HCT116 (cell line): ENCODE measurements around the gene VEPH1. TPM values are rescaled to one million over a fixed set of nuclear protein-coding genes. Genes with fewer than 3 reads are reported as not detected.

Experiments used
- ATAC-seq: fragments of 200-7000 bp; cut with Tn5 transposase; 2 replicates; pipeline ENCODE4 v1.9.1; 2020; ENCODE audit warnings: mild to moderate bottlenecking, moderate library complexity
- BruUV-seq: library from RNA; stranded (reverse); fragments of 400-500 nt; replicated peaks from 2 replicates; lab custom pipeline; 2021; lab: Mats Ljungman, UMichigan
- CTCF ChIA-PET: fragments of 300-600 bp; sonication (Branson Sonifier 250); formaldehyde crosslinking; loops from one replicate; lab custom pipeline; 2021; ENCODE audit warnings: antibody characterized with exemption; lab: Charles Lee
- POLR2A ChIA-PET: fragments of 300-600, 350-600 bp; sonication (Branson Sonifier 250); formaldehyde crosslinking; loops from one replicate; lab custom pipeline; 2021; ENCODE audit warnings: antibody characterized with exemption; lab: Charles Lee
- RAD21 ChIA-PET, 2 experiments: fragments of 300-600 bp; sonication (Branson Sonifier 250); formaldehyde crosslinking; loops; one replicate each; lab custom pipeline; 2023; ENCODE audit warnings: low total read pairs in 2 of 2; ENCODE audit not compliant: uncharacterized antibody in 2 of 2, unreplicated experiment in 2 of 2, low non-redundant PET in 1 of 2; lab: Charles Lee
- DNase-seq: peaks from one replicate; pipeline ENCODE4 v3.0.0-alpha.2; 2010; ENCODE audit warnings: low read depth, low spot score
- H2AFZ ChIP-seq: fragments of 200-600 bp; shearing (Covaris generic), sonication (generic); 2 replicates; pipeline ENCODE4 v1.6.1; 2017; ENCODE audit warnings: low read depth, mixed run types, mixed read lengths, antibody characterized with exemption, low read length; ENCODE audit not compliant: poor library complexity, severe bottlenecking
- H3K27ac ChIP-seq: 2 replicates; pipeline ENCODE4 v1.5.1; 2012; ENCODE audit warnings: low read depth, low read length
- H3K27me3 ChIP-seq: fragments of 200-600 bp; sonication (generic); 2 replicates; pipeline ENCODE4 v1.6.1; 2016; ENCODE audit warnings: mixed run types, low read length, mixed read lengths; ENCODE audit not compliant: insufficient read depth
- H3K36me3 ChIP-seq, 2 experiments: fragments of 200-500 bp in 1 of 2; fragments of 200-600 bp in 1 of 2; sonication (Bioruptor generic) in 1 of 2; sonication (generic) in 1 of 2; 2 replicates each; pipeline versions ENCODE4 v1.5.1 to v1.6.1; 2014 to 2016; ENCODE audit warnings: low read length in 2 of 2, inconsistent platforms in 1 of 2, mixed read lengths in 1 of 2, mixed run types in 1 of 2; ENCODE audit not compliant: insufficient read depth in 2 of 2, control insufficient read depth in 1 of 2
- H3K4me1 ChIP-seq, 2 experiments: fragments of 200-600 bp in 1 of 2; sonication (generic) in 1 of 2; 2 replicates each; pipeline versions ENCODE4 v1.5.1 to v1.6.1; 2012 to 2017; ENCODE audit warnings: low read length in 2 of 2, inconsistent platforms in 1 of 2, mild to moderate bottlenecking in 1 of 2, mixed read lengths in 1 of 2, mixed run types in 1 of 2, moderate library complexity in 1 of 2; ENCODE audit not compliant: insufficient read depth in 2 of 2, control insufficient read depth in 1 of 2
- H3K4me2 ChIP-seq: fragments of 200-600 bp; sonication (generic); 2 replicates; pipeline ENCODE4 v1.6.1; 2017; ENCODE audit warnings: mixed run types, low read length, mixed read lengths
- H3K4me3 ChIP-seq, 2 experiments: fragments of 200-600 bp in 1 of 2; sonication (generic) in 1 of 2; replicated peaks in 1 of 2; 2 replicates each; pipeline ENCODE4 v1.5.1; 2011 to 2016; ENCODE audit warnings: low read length in 2 of 2, control low read depth in 1 of 2, low read depth in 1 of 2, mild to moderate bottlenecking in 1 of 2, mixed read lengths in 1 of 2, mixed run types in 1 of 2
- H3K79me2 ChIP-seq: fragments of 200-600 bp; sonication (generic); 2 replicates; pipeline ENCODE4 v1.6.1; 2017; ENCODE audit warnings: mild to moderate bottlenecking, mixed run types, low read length, moderate library complexity, mixed read lengths; ENCODE audit not compliant: insufficient read depth
- H3K9ac ChIP-seq: fragments of 200-600 bp; sonication (generic); 2 replicates; pipeline ENCODE4 v1.6.1; 2016; ENCODE audit warnings: low read length, mixed read lengths
- H3K9me2 ChIP-seq: fragments of 200-600 bp; sonication (generic), shearing (Covaris generic); 2 replicates; pipeline ENCODE4 v1.6.1; 2017; ENCODE audit warnings: mixed run types, mild to moderate bottlenecking, moderate library complexity; ENCODE audit not compliant: insufficient read depth
- H3K9me3 ChIP-seq, 2 experiments: fragments of 200-500 bp in 1 of 2; fragments of 200-600 bp in 1 of 2; sonication (Bioruptor generic) in 1 of 2; sonication (generic) in 1 of 2; 2 replicates each; pipeline ENCODE4 v1.6.1; 2014 to 2017; ENCODE audit warnings: low read length in 2 of 2, mixed read lengths in 2 of 2, inconsistent platforms in 1 of 2, low read depth in 1 of 2, mild to moderate bottlenecking in 1 of 2, mixed run types in 1 of 2, moderate library complexity in 1 of 2; ENCODE audit not compliant: control insufficient read depth in 1 of 2, insufficient read depth in 1 of 2
- H4K20me1 ChIP-seq: fragments of 200-600 bp; sonication (generic), shearing (Covaris generic); 2 replicates; pipeline ENCODE4 v1.6.1; 2017; ENCODE audit warnings: mixed run types, mild to moderate bottlenecking, moderate library complexity; ENCODE audit not compliant: insufficient read depth
- ATF3 ChIP-seq: IDR thresholded peaks from 2 replicates; pipeline ENCODE4 v1.6.1; 2012
- CBX3 ChIP-seq: IDR thresholded peaks from 2 replicates; pipeline ENCODE4 v1.6.1; 2012; ENCODE audit warnings: low read depth
- CEBPB ChIP-seq: IDR thresholded peaks from 2 replicates; pipeline ENCODE4 v1.6.1; 2012; ENCODE audit warnings: low read depth
- POLR2A ChIP-seq: IDR thresholded peaks from 2 replicates; pipeline ENCODE4 v1.7.0; 2011; ENCODE audit warnings: borderline replicate concordance; ENCODE audit not compliant: insufficient read depth, insufficient read length; ENCODE audit errors: extremely low read depth
- REST ChIP-seq: IDR thresholded peaks from 2 replicates; pipeline ENCODE4 v1.6.1; 2012; ENCODE audit warnings: low read depth
- SIN3A ChIP-seq: IDR thresholded peaks from 2 replicates; pipeline ENCODE4 v1.6.1; 2012; ENCODE audit warnings: low read depth
- SRF ChIP-seq: IDR thresholded peaks from 2 replicates; pipeline ENCODE4 v1.6.1; 2012; ENCODE audit warnings: low read depth
- TCF7L2 ChIP-seq: IDR thresholded peaks from 2 replicates; pipeline ENCODE4 v1.7.0; 2011; ENCODE audit warnings: borderline replicate concordance, inconsistent platforms; ENCODE audit not compliant: insufficient read depth, insufficient read length; ENCODE audit errors: extremely low read depth
- ZNF274 ChIP-seq: fragments of 200-500 bp; sonication (Bioruptor generic); IDR thresholded peaks from 2 replicates; pipeline ENCODE4 v1.6.1; 2014; ENCODE audit warnings: mild to moderate bottlenecking, low read depth, low read length, inconsistent platforms
- intact Hi-C: fragments of 100-400 bp; cut with micrococcal nuclease; formaldehyde crosslinking; loops from 2 replicates; pipeline ENCODE4 v1.10.0; 2022
- total RNA-seq: library from RNA; stranded (reverse); gene quantifications from one replicate; pipeline ENCODE4 v1.2.1, GENCODE V29; 2021; ENCODE audit not compliant: unreplicated experiment

Gene VEPH1
- total RNA-seq, 1 experiment from 2014 or later, result 4.9 TPM

GRCh38 chr3:157323360-157323759, 179.9 kb downstream of the VEPH1 start:
- no peak for DNase-seq
- H4K20me1 ChIP-seq, result no peaks in the 10 kb centered on the region
- H3K27ac ChIP-seq, result no peak overlapping the region
- CTCF ChIA-PET, result no interaction called here
- intact Hi-C loops, result no loop called here
- POLR2A ChIA-PET, result no interaction called here
- H3K79me2 ChIP-seq, result no peaks in the 10 kb centered on the region
- H3K4me3 ChIP-seq, result no peak overlapping the region
- H3K4me1 ChIP-seq, result no peaks in the 10 kb centered on the region
- no peaks in the 10 kb centered on the region for H3K9me3 ChIP-seq
- H3K9ac ChIP-seq, result no peak overlapping the region
- no peak for TF ChIP-seq TCF7L2
- no peak for TF ChIP-seq POLR2A
- TF ChIP-seq SRF, result no peak
- TF ChIP-seq REST, result no peak
- TF ChIP-seq ATF3, result no peak
- TF ChIP-seq SIN3A, result no peak
- TF ChIP-seq CBX3, result no peak
- TF ChIP-seq CEBPB, result no peak
- no peak for TF ChIP-seq ZNF274
- RAD21 ChIA-PET, result no interaction called here
- no peak overlapping the region for H2AFZ ChIP-seq
- H3K36me3 ChIP-seq, result no peaks in the 10 kb centered on the region
- no peak for ATAC-seq
- H3K27me3 ChIP-seq, result no peaks in the 10 kb centered on the region
- H3K9me2 ChIP-seq, result no peaks in the 10 kb centered on the region
- no TSS peak for BruUV-seq
- H3K4me2 ChIP-seq, result no peak overlapping the region
